Neural progenitor cell (in vitro differentiated cells): ENCODE measurements around the gene NDUFS3. TPM values are rescaled to one million over a fixed set of nuclear protein-coding genes. Genes with fewer than 3 reads are reported as not detected.

Experiments used
- DNase-seq: peaks from one replicate; pipeline ENCODE4 v3.0.0-alpha.2; 2016; ENCODE audit warnings: low spot score
- H2AFZ ChIP-seq: fragments of 200-600 bp; sonication (generic); replicated peaks from 2 replicates; pipeline ENCODE4 v1.6.1; 2016; ENCODE audit warnings: antibody characterized with exemption
- H3F3A ChIP-seq: fragments of 200-600 bp; sonication (generic); 2 replicates; pipeline ENCODE4 v1.6.1; 2016; ENCODE audit warnings: antibody characterized with exemption, low read depth
- H3K27ac ChIP-seq: fragments of 200-600 bp; sonication (generic); 2 replicates; pipeline ENCODE4 v1.5.1; 2016; ENCODE audit warnings: mild to moderate bottlenecking
- H3K27me3 ChIP-seq: fragments of 200-600 bp; sonication (generic); 2 replicates; pipeline ENCODE4 v1.6.1; 2016; ENCODE audit warnings: mild to moderate bottlenecking, moderate library complexity
- H3K36me3 ChIP-seq: fragments of 200-600 bp; sonication (generic); 2 replicates; pipeline ENCODE4 v1.5.1; 2016
- H3K4me1 ChIP-seq: fragments of 200-600 bp; sonication (generic); 2 replicates; pipeline ENCODE4 v1.6.1; 2016; ENCODE audit warnings: mixed run types
- H3K4me2 ChIP-seq: fragments of 200-600 bp; sonication (generic); 2 replicates; pipeline ENCODE4 v1.6.1; 2016
- H3K4me3 ChIP-seq: fragments of 200-600 bp; sonication (generic); 2 replicates; pipeline ENCODE4 v1.5.1; 2016
- H3K79me2 ChIP-seq: fragments of 200-600 bp; sonication (generic); 2 replicates; pipeline ENCODE4 v1.6.1; 2016; ENCODE audit warnings: low read depth
- H3K9ac ChIP-seq: fragments of 200-600 bp; sonication (generic); 2 replicates; pipeline ENCODE4 v1.6.1; 2016
- H3K9me3 ChIP-seq: fragments of 200-600 bp; sonication (generic); 2 replicates; pipeline ENCODE4 v1.5.1; 2016; ENCODE audit warnings: low read depth
- H4K20me1 ChIP-seq: fragments of 200-600 bp; sonication (generic); 2 replicates; pipeline ENCODE4 v1.6.1; 2016; ENCODE audit warnings: low read depth
- H3K27ac Mint-ChIP-seq: 3 replicates; pipeline ENCODE4 v1.8.0; 2021; ENCODE audit warnings: mixed read lengths
- H3K27me3 Mint-ChIP-seq: 2 replicates; pipeline ENCODE4 v1.8.0; 2022; ENCODE audit warnings: low read depth, mild to moderate bottlenecking, inconsistent platforms, moderate library complexity, mixed read lengths; ENCODE audit not compliant: insufficient read depth
- H3K36me3 Mint-ChIP-seq: 3 replicates; pipeline ENCODE4 v1.8.0; 2021; ENCODE audit warnings: mixed read lengths
- H3K4me1 Mint-ChIP-seq: 3 replicates; pipeline ENCODE4 v1.8.0; 2021; ENCODE audit warnings: mixed read lengths
- H3K4me3 Mint-ChIP-seq: 3 replicates; pipeline ENCODE4 v1.8.0; 2021; ENCODE audit warnings: mild to moderate bottlenecking, moderate library complexity, mixed read lengths
- H3K9me3 Mint-ChIP-seq: 3 replicates; pipeline ENCODE4 v1.8.0; 2020; ENCODE audit warnings: mixed read lengths
- CTCF ChIP-seq: fragments of 200-600 bp; sonication (generic); IDR thresholded peaks from 2 replicates; pipeline ENCODE4 v1.5.1; 2017; ENCODE audit warnings: antibody characterized with exemption, mild to moderate bottlenecking
- EZH2 ChIP-seq: fragments of 200-600 bp; sonication (generic); IDR thresholded peaks from 2 replicates; pipeline ENCODE4 v1.6.1; 2017; ENCODE audit warnings: antibody characterized with exemption, mild to moderate bottlenecking, moderate library complexity
- EZH2phosphoT487 ChIP-seq: fragments of 200-600 bp; sonication (generic); IDR thresholded peaks from 2 replicates; pipeline ENCODE4 v1.6.1; 2017; ENCODE audit warnings: antibody characterized with exemption
- total RNA-seq: library from RNA; depleted of rRNA; stranded (reverse); fragments of >200 nt; gene quantifications from 2 replicates; pipeline ENCODE4 v1.2.3, GENCODE V29; 2015; ENCODE audit warnings: low replicate concordance

Gene NDUFS3
- total RNA-seq, 1 donor from 2014 or later: 78.9 TPM

GRCh38 chr11:47570651-47571356 is 8.1 kb upstream of the NDUFS3 start:
- Histone ChIP-seq H3K79me2 (peaks cover 33% of the 10 kb centered on the region), H2AFZ (no peak overlapping the region), H3F3A (peaks cover 6% of the 10 kb centered on the region), H3K9me3 (no peaks in the 10 kb centered on the region), H4K20me1 (peaks cover 4% of the 10 kb centered on the region), H3K4me1 (no peaks in the 10 kb centered on the region), H3K9ac (no peak overlapping the region), H3K4me3 (no peak overlapping the region), H3K4me2 (no peak overlapping the region), H3K36me3 (peaks cover 5% of the 10 kb centered on the region), H3K27ac (no peak overlapping the region), H3K27me3 (no peaks in the 10 kb centered on the region)
- no peak for TF ChIP-seq EZH2phosphoT487
- no peak for TF ChIP-seq CTCF
- TF ChIP-seq EZH2: no peak
- peaks cover 11% of the 10 kb centered on the region for H3K4me1 Mint-ChIP-seq
- no peak overlapping the region for H3K4me3 Mint-ChIP-seq
- no peak overlapping the region for H3K27ac Mint-ChIP-seq
- DNase-seq: no peak
- H3K9me3 Mint-ChIP-seq: no peaks in the 10 kb centered on the region
- H3K27me3 Mint-ChIP-seq: peaks cover 9% of the 10 kb centered on the region
- H3K36me3 Mint-ChIP-seq: peaks cover 20% of the 10 kb centered on the region

GRCh38 chr11:47571357-47571729 is 7.5 kb upstream of the NDUFS3 start:
- TF ChIP-seq CTCF: no peak
- no peak for TF ChIP-seq EZH2
- TF ChIP-seq EZH2phosphoT487: no peak
- no peak overlapping the region for H3K27ac ChIP-seq
- H3K4me1 ChIP-seq: no peaks in the 10 kb centered on the region
- H3K4me2 ChIP-seq: no peak overlapping the region
- no peak overlapping the region for H3K4me3 ChIP-seq
- Mint-ChIP-seq H3K36me3 (peaks cover 20% of the 10 kb centered on the region), H3K9me3 (no peaks in the 10 kb centered on the region), H3K27me3 (peaks cover 7% of the 10 kb centered on the region), H3K4me3 (no peak overlapping the region), H3K4me1 (peaks cover 11% of the 10 kb centered on the region), H3K27ac (peak overlapping the region; percentile 34)
- H3K9me3 ChIP-seq: no peaks in the 10 kb centered on the region
- H2AFZ ChIP-seq: no peak overlapping the region
- no peak for DNase-seq
- peaks cover 4% of the 10 kb centered on the region for H4K20me1 ChIP-seq
- no peak overlapping the region for H3K9ac ChIP-seq
- H3F3A ChIP-seq: peaks cover 6% of the 10 kb centered on the region
- H3K36me3 ChIP-seq: peaks cover 5% of the 10 kb centered on the region
- no peaks in the 10 kb centered on the region for H3K27me3 ChIP-seq
- peaks cover 30% of the 10 kb centered on the region for H3K79me2 ChIP-seq

- Mint-ChIP-seq H3K36me3 (peaks cover 16% of the 10 kb centered on the region), H3K27me3 (peaks cover 4% of the 10 kb centered on the region), H3K4me3 (no peak overlapping the region), H3K4me1 (peaks cover 8% of the 10 kb centered on the region), H3K9me3 (no peaks in the 10 kb centered on the region), H3K27ac (no peak overlapping the region)
- H2AFZ ChIP-seq: no peak overlapping the region
- no peaks in the 10 kb centered on the region for H3K4me1 ChIP-seq
- H3F3A ChIP-seq: peaks cover 6% of the 10 kb centered on the region
- H3K36me3 ChIP-seq: peaks cover 5% of the 10 kb centered on the region
- no peak overlapping the region for H3K27ac ChIP-seq
- no peaks in the 10 kb centered on the region for H3K9me3 ChIP-seq
- peak overlapping the region; percentile 18 for H3K9ac ChIP-seq
- DNase-seq: no peak
- no peaks in the 10 kb centered on the region for H3K27me3 ChIP-seq
- peaks cover 4% of the 10 kb centered on the region for H4K20me1 ChIP-seq
- no peak overlapping the region for H3K4me3 ChIP-seq
- H3K79me2 ChIP-seq: peaks cover 30% of the 10 kb centered on the region
- no peak overlapping the region for H3K4me2 ChIP-seq
- no peak for TF ChIP-seq EZH2
- TF ChIP-seq CTCF: no peak
- TF ChIP-seq EZH2phosphoT487: no peak
These were observed 7.0 kb upstream of the NDUFS3 start for GRCh38 chr11:47571895-47572294.
